Measurements from ENCODE around the gene DOHH.

Gene DOHH

DNA sequence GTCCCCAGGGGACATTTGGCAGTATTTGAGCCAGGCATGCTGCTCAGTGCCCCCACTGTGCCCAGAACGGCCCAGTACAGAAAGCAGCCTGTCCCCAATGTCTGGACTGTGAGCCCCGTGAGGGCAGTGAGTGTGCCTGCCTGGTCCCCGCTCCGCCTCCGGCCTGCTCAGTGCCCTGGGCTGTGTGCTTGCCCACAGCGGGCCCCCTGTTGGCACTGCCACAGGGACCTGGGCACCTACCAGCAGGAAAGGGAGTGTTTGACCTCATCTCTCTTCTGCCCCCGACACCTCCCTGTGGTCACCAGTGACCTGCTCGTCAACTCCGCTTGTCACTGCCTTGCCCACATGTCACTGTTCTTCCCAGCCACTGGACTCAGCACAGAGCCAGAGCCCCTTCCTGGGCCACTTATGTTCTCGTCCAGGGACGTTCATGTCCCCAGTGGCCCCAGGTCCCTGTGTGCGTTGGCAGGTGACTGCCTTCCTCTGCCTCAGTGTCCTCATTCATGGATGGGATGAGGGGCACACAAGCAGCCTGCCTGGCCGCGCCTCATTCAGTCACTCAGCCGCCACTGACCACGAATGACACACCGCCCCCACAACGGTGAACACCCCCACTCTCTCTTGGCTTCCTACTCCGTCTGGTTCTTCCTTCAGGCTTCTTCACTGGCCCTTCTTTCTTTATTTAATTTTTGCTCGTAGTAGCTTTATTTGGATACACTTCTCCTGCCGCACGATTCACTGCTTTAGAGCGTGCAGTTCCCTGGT is 8.5 kb upstream of the DOHH start:
- TF ChIP-seq, protein P1, sequence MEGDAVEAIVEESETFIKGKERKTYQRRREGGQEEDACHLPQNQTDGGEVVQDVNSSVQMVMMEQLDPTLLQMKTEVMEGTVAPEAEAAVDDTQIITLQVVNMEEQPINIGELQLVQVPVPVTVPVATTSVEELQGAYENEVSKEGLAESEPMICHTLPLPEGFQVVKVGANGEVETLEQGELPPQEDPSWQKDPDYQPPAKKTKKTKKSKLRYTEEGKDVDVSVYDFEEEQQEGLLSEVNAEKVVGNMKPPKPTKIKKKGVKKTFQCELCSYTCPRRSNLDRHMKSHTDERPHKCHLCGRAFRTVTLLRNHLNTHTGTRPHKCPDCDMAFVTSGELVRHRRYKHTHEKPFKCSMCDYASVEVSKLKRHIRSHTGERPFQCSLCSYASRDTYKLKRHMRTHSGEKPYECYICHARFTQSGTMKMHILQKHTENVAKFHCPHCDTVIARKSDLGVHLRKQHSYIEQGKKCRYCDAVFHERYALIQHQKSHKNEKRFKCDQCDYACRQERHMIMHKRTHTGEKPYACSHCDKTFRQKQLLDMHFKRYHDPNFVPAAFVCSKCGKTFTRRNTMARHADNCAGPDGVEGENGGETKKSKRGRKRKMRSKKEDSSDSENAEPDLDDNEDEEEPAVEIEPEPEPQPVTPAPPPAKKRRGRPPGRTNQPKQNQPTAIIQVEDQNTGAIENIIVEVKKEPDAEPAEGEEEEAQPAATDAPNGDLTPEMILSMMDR (IDR thresholded peaks at IDR 0.05), result no peak

DNA sequence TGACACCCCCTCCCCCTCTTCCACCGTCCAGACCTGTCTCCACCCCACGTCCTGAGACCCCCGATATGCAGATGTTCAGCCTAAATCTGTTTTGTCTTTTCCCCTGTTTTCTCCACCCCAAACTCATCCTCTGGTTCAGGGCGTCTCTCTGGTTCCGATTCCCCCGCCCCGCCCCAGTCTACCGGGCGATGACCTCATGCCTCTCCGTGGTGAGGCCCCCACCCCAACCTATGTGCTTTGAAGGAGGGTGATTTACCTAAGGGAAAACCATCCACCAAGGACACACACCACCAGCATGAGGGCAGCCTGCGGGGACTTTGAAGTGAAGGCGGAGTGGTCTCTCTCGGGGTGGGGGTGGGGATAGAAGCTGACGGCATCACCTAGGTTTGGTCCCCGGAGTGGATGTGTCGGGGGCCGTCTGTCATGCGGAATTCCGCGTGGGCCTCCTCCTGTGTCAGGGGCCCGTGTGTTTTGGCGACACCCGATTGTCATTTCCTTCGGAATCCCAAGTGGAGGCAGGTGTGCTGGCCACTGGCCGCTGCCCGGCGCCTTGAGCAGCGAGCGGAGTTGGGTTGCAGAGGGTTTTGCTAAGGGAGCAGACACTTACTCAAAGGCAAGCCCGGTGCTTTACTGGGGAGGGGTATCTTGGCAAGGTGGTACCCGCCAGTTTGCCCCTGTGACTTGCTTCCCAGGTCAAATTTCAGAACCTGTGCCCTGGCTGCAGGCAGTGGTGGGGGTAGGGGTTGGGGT is 7.1 kb upstream of the DOHH start:
- TF ChIP-seq, protein P1 (IDR thresholded peaks at IDR 0.05), result no peak

DNA sequence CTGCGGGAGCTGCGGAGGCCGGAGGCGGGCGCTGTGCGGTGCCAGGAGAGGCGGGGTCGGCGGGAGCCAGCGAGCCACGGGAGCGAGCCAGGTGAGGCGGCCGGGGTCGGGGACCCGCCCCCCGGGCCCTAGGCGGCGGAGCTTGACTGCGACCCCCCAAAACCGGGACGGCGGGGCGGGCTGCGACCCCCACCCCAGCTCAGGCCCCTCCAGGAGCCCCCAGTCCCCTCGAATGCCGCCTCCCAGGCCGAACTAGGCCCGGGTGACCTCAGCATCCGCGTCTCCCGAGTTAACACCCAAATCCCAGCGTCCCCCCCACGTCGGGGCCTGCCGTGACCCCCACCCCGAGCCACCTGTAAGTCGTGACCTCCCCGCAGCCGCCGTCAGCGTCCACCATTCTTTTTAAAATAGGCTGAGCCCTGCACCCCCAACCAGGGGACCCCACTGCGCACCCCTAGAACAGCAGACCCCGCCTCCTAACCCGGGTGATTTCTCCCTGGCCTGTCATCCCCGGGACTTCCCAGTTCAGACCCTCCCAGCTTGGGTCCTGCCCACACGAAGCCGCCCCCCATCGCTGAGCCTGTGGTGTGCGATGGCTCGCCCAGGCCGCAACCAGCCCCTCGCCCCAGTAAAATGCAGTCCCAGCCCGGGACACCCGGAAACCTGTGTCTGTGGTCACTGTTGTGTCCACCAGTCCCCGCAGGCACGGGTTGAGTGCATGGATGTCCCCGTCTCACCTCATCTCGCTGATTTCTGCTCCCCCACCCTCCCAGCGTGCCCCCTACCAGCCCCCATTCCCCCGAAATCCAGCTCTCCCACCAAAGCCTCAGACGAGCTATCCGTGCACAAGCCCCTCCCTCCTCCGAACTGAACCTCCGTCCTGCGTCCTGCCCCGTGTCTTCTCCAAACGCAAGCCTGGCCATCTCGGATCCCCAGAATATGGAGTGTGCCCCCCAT is 6.2 kb upstream of the DOHH start:
- TF ChIP-seq, protein P1 (IDR thresholded peaks at IDR 0.05), result no peak

DNA sequence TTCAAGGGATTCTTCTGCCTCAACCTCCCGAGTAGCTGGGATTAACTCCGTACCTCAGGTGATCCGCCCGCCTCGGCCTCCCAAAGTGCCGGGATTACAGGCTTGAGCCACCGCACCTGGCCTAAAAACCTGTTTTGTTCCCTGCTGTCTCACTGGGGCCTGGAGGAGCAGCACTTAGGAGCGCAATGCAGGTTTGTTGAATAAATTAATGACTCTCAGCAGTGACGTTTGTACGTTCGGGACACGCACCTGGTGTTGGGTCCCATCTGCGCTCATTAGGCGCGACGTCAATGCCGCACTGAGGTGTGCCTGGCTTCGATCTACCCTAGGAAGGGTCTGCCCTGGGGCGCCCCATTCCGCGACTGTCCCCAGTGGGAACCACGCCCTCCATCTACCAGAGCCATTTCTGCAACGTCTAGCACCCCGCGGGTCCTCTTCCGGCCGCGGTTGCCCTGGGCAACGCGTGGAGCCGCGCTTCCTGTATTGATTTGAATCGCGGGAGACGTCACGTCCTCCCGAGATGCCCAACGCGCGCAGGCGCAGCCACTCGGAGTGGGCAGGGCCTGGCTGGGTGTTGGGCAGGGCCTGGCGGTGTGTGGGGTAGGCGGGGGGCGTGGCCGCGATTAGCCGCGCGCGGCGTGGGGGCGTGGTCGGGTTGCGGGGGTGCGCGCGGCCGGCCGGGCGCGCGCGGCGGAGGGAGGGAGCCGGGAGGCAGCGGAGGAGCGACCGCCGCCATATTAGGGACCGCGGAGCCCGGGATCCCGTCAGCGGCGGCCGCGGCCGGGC is 5.3 kb upstream of the DOHH start, which contains the start of gene FZR1:
Gene FZR1, plus strand, starts transcription at position 714 of the 786 bp plus-strand sequence. CDS start 16,679 bp downstream, outside the sequence.
- TF ChIP-seq, protein P1 (IDR thresholded peaks at IDR 0.05), result no peak

DNA sequence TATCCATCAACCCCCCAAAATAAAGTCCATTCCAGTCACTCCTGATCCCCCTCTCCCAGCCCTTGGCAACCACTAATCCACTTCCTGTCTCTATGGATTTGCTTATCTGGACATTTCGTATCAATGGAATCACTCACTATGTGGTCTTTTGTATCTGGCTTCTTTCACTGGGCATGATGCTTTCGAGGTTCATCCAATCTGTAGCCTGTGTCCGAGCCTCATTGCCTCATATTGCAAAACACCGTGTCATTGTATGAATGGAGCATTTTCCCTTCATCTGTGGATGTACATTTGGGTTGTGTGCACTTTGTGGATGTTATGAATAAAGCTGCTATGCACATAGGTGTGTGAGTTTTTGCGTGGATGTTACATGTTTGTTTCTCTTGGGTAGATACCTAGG is 4.3 kb upstream of the DOHH start:
- TF ChIP-seq, protein P1 (IDR thresholded peaks at IDR 0.05), result no peak

DNA sequence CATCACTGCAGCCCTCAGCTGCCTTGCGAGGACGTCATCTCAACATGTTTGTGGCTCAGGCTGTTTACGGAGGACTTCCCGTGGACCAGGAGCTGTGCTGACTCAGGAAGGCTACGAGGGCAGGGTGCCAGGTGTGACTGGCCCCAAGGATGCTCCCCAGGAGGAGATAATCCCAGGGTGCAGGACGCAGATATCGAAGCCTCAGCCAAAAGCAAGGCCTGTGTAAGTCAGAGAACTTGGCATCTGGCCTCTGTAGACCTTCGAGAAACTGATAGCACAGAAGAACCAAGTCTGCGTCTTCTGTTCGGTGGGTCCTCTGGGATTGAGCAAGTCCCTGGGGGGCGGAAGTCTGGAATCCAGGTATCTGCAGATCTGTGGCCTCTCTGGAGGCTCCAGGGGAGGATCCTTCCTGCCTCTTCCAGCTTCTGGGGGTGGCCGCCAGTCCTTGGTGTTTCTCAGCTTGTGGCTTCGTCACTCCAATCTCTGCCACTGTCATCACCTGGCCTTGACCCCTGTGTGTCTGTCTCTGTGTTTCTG is 2.6 kb upstream of the DOHH start:
- TF ChIP-seq, protein P1 (IDR thresholded peaks at IDR 0.05), result no peak
